GM12875 (cell line): Measurements from ENCODE around the gene DLK1.

Experiments used
- H3K4me3 ChIP-seq: one replicate; pipeline ENCODE4 v1.5.1; 2011; ENCODE audit warnings: low read depth, low read length, control low read depth
- CTCF ChIP-seq: IDR thresholded peaks from 2 replicates; pipeline ENCODE4 v1.5.1; 2011; ENCODE audit warnings: low read depth, mild to moderate bottlenecking, control low read depth, inconsistent platforms, low read length, moderate library complexity, borderline replicate concordance; ENCODE audit not compliant: insufficient read depth

Gene DLK1

GRCh38 chr14:100687386-100687785 lies 39.3 kb upstream of the DLK1 start:
- no peak for TF ChIP-seq CTCF

GRCh38 chr14:100688051-100688450 lies 38.6 kb upstream of the DLK1 start:
- no peak overlapping the region for H3K4me3 ChIP-seq
- no peak for TF ChIP-seq CTCF

More at GRCh38 chr14:100687386-100687785, 39.3 kb upstream of the DLK1 start:
- H3K4me3 ChIP-seq: no peak overlapping the region

GRCh38 chr14:100688598-100689461 lies 37.9 kb upstream of the DLK1 start:
- no peak for TF ChIP-seq CTCF
- H3K4me3 ChIP-seq: no peak overlapping the region

GRCh38 chr14:100690672-100691071 lies 36.0 kb upstream of the DLK1 start:
- TF ChIP-seq CTCF: no peak
- no peak overlapping the region for H3K4me3 ChIP-seq

- no peak overlapping the region for H3K4me3 ChIP-seq
- TF ChIP-seq CTCF: no peak
Observed at GRCh38 chr14:100691395-100692056, 35.2 kb upstream of the DLK1 start.

GRCh38 chr14:100692256-100692655 lies 34.4 kb upstream of the DLK1 start:
- TF ChIP-seq CTCF: no peak
- H3K4me3 ChIP-seq: no peak overlapping the region
